ENCODE results near the gene WNT3.

- TF ChIP-seq CTCF (IDR thresholded peaks at IDR 0.05) (no peak), POLR2A (IDR thresholded peaks at IDR 0.05) (no peak), EP300 (IDR thresholded peaks at IDR 0.05; ENCODE audit: low read depth) (no peak), POLR2AphosphoS5 (IDR thresholded peaks at IDR 0.05) (no peak)
These were observed 48.1 kb downstream of the WNT3 start for GRCh38 chr17:46770439-46770817.

All from transverse colon (tissue), 4 donors.